ENCODE results near the gene LBH.

DNA sequence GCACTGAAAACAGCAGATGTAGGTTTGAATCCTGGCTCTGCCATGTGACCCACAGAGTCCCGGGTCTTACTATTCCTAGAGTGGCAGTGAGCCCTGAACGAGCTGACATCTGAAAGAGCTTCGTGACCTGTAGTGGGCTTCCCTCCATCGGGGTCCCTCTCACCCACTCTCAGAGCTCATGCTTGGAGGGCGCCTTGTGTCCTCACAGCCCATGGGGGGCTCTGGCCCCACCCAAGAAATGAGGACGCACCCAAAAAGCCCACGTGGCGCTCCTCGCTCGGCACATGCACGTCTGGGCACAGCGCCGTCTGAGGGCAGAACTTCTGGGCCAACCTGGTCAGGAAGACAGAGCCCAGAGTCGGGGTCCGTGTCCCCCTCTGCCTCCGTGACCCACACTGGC lies 23.7 kb downstream of the LBH start:
- TF ChIP-seq, protein P1, sequence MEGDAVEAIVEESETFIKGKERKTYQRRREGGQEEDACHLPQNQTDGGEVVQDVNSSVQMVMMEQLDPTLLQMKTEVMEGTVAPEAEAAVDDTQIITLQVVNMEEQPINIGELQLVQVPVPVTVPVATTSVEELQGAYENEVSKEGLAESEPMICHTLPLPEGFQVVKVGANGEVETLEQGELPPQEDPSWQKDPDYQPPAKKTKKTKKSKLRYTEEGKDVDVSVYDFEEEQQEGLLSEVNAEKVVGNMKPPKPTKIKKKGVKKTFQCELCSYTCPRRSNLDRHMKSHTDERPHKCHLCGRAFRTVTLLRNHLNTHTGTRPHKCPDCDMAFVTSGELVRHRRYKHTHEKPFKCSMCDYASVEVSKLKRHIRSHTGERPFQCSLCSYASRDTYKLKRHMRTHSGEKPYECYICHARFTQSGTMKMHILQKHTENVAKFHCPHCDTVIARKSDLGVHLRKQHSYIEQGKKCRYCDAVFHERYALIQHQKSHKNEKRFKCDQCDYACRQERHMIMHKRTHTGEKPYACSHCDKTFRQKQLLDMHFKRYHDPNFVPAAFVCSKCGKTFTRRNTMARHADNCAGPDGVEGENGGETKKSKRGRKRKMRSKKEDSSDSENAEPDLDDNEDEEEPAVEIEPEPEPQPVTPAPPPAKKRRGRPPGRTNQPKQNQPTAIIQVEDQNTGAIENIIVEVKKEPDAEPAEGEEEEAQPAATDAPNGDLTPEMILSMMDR (IDR thresholded peaks at IDR 0.05) = no peak
- no peak for TF ChIP-seq POLR2A (IDR thresholded peaks at IDR 0.05)
- TF ChIP-seq POLR2AphosphoS5 (IDR thresholded peaks at IDR 0.05) = no peak
- TF ChIP-seq EP300 (IDR thresholded peaks at IDR 0.05) = no peak
